ENCODE results near the gene TNFSF12.

The TNFSF12 gene, protein sequence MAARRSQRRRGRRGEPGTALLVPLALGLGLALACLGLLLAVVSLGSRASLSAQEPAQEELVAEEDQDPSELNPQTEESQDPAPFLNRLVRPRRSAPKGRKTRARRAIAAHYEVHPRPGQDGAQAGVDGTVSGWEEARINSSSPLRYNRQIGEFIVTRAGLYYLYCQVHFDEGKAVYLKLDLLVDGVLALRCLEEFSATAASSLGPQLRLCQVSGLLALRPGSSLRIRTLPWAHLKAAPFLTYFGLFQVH

DNA sequence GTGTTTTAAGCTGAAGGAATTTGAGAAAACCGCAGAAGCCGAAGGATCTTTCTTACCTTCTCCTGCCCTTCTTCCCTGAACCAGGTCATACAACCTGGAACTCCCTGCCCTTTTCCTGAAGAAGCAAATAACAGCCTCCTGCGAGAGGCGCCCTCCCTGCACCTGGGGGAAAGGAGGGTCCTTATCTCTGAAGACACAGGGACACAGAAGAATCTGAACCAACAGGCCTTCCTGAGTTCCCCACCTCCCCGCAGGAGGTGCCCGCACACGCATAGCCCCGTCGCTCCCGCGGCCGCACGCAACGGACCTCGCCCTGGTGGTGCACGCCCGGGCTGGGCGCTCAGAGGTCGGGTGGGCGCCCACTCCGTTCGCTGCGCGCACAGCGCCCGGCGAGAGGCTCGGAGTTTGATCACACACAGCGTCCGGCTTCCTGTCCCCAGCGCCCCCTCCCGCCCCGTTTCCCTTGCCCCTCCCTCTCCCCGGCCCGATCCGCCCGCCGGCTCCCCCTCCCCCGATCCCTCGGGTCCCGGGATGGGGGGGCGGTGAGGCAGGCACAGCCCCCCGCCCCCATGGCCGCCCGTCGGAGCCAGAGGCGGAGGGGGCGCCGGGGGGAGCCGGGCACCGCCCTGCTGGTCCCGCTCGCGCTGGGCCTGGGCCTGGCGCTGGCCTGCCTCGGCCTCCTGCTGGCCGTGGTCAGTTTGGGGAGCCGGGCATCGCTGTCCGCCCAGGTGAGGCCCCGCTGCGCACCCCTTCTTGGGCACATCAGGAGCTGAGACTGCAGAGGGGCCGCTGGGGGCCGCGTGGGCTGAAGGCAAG, at the start of gene TNFSF12:
TNFSF12 (plus strand) TSS at position 474 of the 816 bp plus-strand sequence; CDS start at position 570, 96 bp downstream.
- DNase-seq: peak in 2 of 4 experiments; percentile 47 to 48

DNA sequence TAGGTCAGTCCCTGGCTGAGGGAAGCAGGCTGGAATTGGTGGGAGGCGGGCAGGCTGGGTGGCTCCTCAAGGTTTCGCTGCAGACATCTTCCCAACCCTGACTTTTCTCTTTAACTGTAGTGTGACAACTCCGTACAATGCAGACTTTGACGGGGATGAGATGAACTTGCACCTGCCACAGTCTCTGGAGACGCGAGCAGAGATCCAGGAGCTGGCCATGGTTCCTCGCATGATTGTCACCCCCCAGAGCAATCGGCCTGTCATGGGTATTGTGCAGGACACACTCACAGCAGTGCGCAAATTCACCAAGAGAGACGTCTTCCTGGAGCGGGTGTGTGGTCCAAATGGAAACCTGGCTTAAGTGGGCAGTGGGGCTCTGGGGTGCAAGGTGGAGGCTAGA, 49.7 kb upstream of the TNFSF12 start:
- DNase-seq: no peak

DNA sequence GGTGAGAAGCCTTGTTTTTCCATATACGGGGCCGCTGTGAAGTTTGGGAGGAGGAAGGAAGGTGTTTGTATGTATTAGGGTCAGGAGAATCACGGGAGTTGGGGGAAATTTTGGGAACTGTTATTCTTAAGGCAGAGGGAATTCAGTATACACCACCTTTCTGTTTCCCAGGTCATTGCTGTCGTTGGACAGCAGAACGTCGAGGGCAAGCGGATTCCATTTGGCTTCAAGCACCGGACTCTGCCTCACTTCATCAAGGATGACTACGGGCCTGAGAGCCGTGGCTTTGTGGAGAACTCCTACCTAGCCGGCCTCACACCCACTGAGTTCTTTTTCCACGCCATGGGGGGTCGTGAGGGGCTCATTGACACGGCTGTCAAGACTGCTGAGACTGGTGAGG, 47.1 kb upstream of the TNFSF12 start:
- no peak for DNase-seq

DNA sequence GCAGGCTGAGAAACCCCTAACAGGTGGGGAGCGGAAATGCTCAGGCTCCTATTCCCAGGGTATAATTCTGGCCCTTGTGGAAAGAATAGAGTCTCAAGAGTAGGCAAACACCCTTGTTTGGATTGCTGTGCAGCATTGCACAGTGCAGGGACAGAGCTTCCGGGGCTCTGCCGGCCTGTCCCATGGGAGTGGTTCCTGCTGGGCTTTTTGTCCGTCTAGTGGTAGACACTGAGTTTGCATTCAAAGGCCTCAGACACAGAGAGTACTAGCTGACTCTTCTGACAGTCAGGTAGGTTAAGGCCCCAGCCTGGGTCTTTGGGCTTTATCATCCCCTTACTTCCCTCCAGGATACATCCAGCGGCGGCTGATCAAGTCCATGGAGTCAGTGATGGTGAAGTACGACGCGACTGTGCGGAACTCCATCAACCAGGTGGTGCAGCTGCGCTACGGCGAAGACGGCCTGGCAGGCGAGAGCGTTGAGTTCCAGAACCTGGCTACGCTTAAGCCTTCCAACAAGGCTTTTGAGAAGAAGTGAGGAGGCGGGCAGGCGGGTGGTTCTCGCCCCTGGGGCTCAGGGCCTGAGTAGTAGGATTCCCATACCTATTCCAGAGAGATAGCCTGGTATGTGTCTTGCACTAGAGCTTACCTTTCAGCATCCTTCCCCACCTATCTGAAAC, 46.5 kb upstream of the TNFSF12 start:
- no peak for DNase-seq

DNA sequence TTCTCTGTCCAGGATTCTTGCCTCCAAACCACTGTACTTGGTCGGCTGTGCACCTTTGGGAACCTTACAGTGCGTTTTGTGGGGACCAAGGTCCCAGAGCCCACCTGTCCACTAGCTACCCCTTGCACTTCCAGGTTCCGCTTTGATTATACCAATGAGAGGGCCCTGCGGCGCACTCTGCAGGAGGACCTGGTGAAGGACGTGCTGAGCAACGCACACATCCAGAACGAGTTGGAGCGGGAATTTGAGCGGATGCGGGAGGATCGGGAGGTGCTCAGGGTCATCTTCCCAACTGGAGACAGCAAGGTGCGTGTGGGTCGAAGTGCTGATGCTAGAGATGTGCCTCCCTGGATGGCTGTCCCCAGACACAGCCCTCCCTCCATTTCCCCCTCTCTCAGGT, 45.9 kb upstream of the TNFSF12 start:
- DNase-seq: no peak

DNA sequence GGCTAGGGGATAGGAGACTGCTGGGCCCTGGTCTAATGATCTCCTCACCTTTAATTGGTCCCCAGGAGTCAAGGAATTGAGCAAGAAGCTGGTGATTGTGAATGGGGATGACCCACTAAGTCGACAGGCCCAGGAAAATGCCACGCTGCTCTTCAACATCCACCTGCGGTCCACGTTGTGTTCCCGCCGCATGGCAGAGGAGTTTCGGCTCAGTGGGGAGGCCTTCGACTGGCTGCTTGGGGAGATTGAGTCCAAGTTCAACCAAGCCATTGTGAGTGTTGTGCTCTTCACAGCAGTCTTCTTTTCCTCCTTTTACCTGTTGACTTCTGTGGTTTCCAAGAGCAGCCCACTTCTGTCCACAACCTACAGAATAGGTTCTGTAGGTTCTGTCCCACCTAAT, 45.3 kb upstream of the TNFSF12 start:
- DNase-seq: no peak

DNA sequence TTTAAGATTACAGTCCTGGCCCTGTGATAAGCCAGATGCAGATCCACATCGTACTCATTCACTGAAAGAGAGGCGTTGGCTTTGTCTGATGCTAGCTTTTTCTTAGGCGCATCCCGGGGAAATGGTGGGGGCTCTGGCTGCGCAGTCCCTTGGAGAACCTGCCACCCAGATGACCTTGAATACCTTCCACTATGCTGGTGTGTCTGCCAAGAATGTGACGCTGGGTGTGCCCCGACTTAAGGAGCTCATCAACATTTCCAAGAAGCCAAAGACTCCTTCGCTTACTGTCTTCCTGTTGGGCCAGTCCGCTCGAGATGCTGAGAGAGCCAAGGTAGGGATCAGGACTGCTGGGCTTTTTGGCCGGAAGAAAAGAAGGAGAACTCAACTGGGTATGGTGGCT, 40.7 kb upstream of the TNFSF12 start:
- DNase-seq: no peak

DNA sequence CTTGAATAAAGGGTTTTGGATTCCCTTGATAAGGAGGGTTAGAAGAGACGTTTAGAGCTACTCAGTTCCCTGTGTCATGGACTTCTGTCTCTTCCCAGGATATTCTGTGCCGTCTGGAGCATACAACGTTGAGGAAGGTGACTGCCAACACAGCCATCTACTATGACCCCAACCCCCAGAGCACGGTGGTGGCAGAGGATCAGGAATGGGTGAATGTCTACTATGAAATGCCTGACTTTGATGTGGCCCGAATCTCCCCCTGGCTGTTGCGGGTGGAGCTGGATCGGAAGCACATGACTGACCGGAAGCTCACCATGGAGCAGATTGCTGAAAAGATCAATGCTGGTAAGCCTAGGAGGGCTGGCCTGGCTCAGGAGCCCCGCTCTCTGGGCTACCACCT, 40.0 kb upstream of the TNFSF12 start:
- no peak for DNase-seq

DNA sequence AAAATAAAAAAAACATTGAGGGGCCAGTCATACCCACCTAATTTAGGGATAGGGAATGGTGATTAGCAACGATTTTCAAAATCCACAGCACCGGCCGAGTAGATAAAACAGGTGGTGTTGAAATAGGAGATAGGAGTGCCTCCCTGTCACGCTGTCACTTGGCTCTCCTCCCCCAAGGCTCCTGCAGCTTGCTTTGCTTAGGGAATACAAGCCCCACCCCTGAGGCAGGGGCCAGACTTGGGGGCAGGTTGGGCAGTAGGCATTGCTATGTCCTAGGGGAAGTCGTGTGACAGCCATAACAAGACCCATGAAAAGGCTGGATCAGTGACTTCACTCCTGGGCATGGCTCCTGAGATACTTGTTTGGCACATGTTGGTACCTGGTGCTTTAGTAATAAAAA, 38.9 kb upstream of the TNFSF12 start:
- DNase-seq: no peak

DNA sequence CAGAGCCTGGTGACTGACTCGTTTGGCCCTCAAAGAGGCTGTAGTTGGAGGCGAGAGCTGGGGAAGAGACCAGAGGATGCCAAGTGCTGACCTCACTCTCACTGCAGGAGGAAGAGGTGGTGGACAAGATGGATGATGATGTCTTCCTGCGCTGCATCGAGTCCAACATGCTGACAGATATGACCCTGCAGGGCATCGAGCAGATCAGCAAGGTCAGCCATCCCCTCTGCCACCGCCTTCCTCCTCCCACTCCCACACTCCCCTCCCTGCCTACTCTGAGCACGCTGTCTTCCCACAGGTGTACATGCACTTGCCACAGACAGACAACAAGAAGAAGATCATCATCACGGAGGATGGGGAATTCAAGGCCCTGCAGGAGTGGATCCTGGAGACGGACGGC, 37.8 kb upstream of the TNFSF12 start:
- no peak for DNase-seq

DNA sequence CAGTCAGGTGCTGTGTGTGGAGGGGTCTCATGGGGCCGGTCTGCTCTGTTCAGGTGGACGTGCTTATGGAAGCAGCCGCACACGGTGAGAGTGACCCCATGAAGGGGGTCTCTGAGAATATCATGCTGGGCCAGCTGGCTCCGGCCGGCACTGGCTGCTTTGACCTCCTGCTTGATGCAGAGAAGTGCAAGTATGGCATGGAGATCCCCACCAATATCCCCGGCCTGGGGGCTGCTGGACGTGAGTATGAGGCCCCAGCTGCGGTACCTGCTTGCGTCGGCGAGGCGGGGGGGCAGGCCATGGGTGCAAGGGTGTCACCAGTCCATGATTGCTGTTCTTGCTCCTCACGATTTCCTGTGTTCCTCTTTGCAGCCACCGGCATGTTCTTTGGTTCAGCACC, 36.8 kb upstream of the TNFSF12 start:
- DNase-seq: no peak

DNA sequence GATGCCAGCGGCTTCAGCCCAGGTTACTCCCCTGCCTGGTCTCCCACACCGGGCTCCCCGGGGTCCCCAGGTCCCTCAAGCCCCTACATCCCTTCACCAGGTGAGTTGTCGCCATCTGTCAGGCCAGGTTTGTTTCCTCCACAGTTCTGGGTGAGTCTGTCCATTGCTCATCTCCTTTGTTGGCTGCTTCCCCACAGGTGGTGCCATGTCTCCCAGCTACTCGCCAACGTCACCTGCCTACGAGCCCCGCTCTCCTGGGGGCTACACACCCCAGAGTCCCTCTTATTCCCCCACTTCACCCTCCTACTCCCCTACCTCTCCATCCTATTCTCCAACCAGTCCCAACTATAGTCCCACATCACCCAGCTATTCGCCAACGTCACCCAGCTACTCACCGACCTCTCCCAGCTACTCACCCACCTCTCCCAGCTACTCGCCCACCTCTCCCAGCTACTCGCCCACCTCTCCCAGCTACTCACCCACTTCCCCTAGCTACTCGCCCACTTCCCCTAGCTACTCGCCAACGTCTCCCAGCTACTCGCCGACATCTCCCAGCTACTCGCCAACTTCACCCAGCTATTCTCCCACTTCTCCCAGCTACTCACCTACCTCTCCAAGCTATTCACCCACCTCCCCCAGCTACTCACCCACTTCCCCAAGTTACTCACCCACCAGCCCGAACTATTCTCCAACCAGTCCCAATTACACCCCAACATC, 35.9 kb upstream of the TNFSF12 start:
- no peak for DNase-seq

DNA sequence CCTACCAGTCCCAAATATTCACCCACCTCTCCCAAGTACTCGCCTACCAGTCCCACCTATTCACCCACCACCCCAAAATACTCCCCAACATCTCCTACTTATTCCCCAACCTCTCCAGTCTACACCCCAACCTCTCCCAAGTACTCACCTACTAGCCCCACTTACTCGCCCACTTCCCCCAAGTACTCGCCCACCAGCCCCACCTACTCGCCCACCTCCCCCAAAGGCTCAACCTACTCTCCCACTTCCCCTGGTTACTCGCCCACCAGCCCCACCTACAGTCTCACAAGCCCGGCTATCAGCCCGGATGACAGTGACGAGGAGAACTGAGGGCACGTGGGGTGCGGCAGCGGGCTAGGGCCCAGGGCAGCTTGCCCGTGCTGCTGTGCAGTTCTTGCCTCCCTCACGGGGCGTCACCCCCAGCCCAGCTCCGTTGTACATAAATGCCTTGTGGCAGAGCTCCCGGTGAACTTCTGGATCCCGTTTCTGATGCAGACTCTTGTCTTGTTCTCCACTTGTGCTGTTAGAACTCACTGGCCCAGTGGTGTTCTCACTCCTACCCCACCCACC, 34.9 kb upstream of the TNFSF12 start:
- no peak for DNase-seq

DNA sequence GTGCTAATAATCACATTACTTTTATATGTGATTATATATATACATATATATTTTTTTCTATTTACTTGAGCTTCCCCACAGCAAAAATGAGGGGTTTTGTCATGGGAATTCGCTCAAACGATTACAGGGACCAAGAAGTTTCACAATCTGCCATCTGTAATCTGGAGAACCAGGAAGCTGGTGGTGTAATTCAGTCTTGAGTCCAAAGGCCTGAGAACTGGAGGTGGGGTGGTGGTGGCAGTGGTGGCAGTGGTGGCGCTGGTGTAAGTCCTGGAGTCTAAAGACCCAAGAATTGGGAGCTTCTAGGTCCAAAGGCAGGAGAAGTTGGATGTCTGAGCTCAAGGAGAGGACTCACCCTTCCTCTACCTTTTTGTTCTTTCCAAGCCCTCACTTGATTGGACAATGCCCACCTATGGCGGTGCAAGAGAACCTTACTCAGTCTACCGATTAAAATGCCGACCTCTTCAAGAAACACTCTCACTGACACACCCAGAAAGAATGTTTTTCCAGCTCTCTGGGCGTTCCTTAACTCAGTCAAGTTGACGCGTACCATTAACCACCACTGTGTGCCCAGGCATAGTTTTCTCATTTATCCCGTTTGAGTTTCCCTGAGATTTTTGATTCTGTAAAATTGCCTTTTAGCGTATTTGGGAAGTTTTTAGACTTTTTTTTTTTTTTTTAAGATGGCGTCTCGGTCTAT, 32.8 kb upstream of the TNFSF12 start:
- DNase-seq: no peak

DNA sequence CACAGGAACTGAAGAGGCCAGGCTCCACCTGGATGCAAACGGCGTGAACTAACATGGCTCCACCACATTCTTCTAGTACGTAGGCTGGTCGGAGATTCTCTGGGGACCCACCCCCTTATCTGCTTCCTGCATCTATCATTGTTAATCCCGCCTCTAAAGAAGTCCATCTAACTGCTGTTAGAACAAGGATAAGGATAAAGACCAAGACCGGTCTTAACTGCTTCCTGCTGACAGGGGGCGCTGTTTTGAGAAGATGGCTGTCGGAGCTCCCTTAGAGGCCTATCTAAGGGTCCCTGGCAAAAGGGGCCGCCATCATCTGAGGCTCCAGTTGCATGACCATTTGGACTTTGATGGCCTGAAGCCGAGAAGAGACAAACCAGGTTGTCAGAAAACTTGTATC, 25.8 kb upstream of the TNFSF12 start:
- peak in 2 of 4 experiments; percentile 17 to 20 for DNase-seq

DNA sequence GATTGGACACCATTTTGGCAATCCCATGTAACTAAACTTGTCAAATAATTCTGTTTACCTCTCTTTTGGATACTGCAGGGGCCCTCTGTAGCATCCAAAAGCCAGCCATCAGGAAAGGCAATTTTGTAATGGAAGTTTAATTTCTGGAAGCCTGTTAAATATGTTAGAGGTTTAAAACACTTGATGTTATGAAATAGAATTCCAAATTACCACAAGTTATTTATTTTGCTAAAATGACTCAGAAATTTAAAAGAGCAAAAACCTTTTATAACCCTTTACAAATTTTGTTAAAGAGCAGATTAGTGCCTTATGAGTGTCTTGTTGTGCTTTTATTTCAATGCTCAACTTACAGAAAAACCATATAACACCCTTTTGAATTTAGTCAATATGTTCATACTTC, 20.0 kb upstream of the TNFSF12 start:
- no peak for DNase-seq

DNA sequence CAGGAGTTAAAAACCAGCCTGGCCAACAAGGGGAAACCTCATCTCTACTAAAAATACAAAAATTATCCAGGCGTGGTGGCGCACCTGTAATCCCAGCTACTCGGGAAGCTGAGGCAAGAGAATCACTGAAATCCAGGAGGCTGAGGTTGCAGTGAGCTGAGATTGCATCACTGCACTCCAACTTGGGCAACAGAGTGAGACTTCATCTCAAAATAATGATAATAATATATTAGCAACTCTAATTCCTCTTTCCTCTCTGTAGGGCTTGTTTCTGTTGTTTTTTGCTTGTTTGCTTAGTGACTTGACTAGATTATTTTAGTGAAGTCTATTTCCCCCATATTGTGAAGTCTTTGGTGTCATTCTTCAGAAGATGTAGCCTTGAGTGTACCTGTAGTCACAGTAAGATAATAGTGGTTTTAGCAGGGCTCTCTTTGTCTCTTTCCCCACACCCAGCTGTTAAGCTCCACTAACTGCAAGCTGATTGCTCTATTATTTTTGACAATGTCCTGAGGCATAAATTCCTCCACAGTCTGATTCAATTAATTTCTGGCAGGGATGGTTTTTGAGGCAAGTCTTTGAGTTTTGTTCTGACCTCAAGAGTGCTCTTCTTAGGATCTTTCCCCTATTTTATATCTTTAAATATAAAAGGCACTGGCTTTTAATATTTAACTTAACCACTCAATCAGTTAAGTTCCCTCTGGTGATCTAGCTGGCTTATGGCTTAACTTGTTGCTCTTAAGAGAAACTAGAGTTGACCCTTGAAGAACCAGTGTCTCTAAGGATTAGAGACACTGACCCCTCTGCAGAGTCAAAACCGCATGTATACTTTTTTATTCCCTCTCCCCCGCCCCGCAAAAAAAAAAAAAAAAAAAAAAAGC, 18.6 kb upstream of the TNFSF12 start:
- DNase-seq: no peak

DNA sequence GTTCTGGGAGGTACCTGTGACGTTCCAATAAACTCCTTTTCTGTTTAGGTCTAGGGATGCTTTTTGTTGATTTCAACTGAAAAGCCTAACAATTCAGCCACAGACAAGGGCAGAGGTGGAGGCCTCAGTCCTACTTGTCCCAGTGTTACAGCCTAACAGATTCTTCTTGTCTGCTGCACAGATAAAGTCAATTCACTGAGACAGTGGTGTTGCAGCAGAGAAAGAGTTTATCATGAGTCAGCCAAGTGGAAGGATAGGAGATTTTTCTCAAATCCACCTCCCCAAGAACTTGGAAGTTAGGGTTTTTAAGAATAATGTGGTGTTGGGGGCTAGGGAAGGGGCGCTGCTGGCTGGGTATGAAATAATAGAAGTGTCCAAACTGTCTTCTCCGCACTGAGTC, 10.8 kb upstream of the TNFSF12 start:
- DNase-seq: no peak

DNA sequence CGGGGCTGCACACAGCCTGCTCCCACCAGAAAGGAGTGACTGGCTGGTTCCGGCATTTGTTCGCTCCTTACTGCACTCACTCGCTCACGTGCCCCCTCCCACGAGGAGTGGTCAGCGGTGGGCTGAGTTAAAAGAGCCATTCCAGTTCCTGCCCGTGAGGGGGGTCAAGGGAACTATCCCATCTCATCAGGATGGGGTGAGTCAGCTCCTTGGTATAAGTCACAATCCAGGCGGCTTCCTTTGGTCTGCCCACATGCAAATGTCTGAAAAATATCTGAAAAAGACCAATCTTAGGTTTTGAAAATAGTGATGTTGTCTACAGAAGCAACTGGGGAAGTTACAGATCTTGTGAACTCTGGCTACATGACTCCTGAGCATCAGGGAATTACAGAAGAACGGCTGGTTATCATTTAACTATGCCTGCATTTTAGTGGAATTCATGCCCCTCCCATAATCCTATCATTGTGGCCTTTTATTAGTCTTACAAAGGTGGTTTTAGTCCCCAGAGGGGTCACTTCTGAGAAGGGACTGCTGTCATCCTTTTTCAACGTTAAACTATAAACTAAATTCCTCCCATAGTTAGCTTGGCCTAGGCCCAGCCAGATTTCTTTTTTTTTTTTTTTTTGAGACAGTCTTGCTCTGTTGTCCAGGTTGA, 9.8 kb upstream of the TNFSF12 start:
- DNase-seq: no peak

DNA sequence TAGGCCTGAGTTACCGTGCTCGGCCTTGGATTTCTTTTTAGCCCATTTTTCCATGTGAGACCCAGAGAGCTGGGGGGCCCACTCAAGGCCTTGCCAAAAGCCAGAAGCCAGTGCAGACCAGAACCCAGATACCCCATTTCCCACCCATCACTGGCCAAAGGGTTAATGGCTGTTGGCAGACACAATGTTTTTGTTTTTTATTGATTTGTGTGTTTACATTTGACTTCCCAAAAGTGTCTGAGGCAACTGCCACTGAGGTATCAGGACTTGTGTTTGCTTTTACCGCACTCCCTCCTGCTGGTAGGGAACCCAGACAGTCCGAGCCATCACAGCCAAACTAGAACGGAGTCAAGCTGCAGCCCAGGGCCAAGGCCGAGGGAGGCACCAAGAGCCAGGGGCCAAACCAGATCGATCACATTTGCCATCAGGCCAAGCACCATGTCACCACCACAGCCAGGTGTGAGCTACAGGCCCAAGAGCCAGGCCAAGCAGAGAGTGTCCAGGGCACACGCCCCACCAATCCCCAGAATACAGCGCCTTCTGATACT, 7.7 kb upstream of the TNFSF12 start:
- DNase-seq: no peak

Measured in activated naive CD4-positive, alpha-beta T cell (primary cell).